LoVo (cell line): Measurements from ENCODE around the gene ROBO2.

Experiments used
- DNase-seq: peaks from one replicate; pipeline ENCODE4 v3.0.0-alpha.2; 2016; ENCODE audit warnings: low spot score

ROBO2 gene

DNA sequence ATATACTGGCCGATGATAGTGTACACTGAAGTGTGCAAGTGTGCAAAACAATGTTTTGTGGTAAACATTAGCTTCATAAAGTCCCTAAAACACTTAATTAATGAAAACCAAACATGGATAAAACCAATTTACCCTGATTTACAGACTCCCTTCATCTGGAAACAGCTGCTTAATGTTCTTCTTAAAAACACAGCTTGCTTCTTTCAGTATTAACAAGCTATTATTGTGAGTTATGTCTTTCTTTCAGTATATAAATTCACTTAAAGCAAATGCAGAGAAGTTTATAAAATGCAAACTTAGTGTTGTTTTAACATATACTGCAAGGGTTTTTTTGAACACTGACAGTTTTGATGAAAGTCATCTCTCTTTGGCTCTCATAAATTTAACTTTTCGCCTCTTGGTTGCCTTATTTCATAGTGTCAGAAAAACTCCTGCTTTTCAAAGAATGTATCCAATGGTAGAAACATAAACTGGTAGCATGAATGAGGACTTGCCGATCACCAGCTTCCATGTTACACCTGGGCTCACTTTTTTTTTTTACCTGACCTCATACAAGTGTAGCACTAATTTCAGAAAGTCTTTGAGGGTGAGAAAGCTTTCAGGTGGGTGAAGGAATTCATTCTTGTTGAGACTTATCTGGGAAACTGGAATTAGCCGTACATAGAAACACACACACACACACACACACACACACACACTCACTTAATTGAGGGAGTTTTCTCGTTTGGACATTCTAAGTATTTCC, 532.2 kb downstream of the ROBO2 start:
- no peak for DNase-seq

DNA sequence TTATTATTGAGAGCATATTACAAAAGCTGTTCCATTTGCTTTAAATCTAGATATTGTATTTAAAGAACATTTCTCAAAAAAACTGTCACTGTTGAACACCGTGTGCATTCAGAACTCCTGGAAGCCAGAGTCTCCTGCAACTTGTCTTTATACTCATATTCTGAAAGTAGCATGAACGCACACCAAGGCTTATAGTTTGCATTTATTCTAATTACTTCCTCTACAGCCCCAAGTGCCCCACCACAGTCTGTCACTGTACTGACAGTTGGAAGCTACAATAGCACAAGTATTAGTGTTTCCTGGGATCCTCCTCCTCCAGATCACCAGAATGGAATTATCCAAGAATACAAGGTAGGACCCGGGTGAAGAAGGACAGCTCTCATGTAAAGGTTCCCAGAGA, 537.4 kb downstream of the ROBO2 start:
- no peak for DNase-seq

DNA sequence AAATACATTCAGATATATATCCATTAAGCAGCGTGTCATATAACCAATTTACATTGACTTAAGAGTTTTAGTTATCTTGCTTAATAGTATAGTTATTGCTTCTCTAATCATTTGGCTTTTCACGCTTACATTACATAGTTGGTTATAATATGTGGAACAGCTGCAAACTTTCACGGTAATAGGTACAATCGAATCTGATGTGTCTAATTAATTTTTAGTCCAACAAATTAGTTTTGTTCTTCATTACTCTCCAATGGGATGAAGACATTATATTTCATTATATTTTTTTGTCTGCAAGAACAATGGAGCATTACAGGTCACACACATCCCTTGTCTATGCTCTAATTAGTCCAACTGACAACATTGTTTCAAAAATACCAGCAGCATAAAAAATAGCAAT, 546.3 kb downstream of the ROBO2 start:
- DNase-seq, result no peak

DNA sequence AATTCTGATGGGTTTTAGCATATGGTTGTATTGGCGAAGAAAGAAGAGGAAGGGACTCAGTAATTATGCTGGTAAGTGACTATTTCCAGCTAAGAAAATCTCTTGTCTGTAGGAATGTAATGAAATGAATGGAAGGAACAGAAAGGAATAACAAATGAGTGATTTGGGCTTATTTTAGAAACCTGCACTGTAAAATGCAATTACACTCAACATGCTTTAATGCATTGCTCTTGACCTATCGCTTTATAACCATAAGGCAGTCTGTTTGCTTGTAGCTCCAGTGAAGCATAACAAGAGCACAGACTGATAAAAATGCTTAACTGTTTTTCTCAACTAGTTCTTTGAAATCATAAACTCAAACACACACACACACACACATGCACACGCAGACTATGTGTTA, 549.0 kb downstream of the ROBO2 start:
- DNase-seq, result no peak

DNA sequence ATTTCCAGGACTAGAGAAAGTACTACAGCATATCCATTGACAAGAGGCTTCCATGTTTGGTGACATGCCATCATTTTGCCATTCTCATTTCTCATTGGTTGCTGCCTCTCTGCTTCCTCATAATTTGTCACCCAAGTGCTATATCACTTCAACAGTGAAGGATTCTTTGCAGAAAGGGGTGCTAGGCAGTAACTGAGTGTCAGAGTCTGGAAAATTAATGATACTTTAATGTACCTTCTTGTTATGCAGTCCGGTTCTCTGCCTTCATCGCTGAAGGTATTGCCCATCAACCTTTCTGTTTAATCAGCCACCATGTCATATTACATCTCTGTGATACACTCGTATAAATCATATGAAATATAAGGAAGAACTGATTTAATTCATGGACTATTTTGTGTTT, 550.3 kb downstream of the ROBO2 start:
- no peak for DNase-seq

DNA sequence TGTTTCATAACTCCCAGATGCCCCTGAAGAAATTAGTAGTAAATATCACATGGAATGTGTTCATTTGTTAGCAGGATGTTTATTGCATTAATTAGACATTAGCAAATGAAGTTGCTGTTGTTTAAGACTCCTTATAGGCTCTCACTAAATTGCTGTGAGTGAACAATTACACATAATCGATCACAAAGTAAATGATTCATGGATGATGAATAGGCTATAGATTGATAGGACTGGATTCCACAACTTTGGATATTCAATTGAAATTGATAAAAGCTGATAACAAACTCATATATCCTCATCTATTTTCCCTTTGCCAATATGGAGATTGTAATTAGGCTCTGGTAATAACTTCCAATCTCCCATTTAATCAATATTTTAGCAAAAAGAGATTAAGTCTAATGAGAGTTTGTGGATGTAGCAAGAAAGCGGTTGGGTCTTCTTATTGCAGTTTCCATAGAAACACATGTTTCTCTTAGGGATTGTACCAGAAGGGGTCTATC, 555.5 kb downstream of the ROBO2 start:
- DNase-seq, result no peak

DNA sequence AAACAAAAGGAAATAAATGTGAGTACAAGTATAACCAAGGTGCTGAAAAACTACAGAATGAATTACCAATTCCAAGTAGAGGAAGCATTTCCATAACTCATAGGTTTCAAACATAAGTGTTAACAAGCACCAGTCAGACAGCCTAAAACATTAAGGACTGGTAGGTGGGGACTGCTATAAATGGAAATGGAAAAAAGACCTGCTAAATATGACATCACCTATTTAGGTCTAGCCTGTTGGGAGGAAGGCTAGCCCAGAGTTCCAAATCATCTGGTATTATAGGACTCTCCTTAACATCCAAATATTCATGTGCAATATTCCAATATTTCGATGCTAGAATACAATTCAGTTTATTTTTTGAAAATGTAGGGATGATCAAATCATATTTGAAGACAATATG, 560.0 kb downstream of the ROBO2 start:
- no peak for DNase-seq

DNA sequence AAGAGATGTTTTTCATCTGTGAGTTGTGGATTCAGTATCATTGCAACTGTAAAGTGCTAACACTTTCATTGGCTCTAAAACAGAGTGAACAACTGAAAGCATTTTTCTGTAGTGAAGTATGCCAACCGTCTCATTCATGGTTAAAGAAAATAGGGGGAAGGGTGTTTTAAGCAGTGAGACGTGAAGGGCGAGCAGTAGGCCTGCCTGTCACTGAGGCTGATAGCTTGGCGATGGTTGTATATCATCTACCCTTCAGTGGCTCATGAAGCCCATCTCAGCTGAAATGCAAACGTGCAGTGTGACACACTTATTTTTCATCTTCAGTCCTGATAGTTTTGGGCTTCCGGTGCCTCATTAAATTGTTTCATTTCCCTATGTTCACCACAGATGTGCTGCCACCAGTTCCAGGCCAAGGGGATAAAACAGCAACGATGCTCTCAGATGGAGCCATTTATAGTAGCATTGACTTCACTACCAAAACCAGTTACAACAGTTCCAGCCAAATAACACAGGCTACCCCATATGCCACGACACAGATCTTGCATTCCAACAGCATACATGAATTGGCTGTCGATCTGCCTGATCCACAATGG, 562.0 kb downstream of the ROBO2 start:
- no peak for DNase-seq

DNA sequence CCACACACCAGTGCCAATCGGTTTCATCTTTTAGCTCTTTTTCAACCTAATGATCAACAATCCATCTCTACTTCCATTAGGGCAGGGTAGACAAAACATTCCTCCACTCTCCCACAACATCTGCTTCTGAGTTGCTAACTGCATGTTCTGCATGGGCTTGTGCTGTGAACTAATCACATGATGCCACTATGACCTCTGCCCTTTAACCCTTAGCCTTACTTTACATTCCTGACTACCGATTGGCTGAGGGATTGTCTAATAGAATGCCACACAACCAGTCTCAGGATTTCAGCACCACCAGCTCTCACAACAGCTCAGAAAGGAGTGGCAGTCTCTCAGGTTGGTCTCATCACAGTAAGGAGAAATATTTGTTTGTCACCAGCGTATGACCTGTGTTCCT, 562.8 kb downstream of the ROBO2 start:
- no peak for DNase-seq

DNA sequence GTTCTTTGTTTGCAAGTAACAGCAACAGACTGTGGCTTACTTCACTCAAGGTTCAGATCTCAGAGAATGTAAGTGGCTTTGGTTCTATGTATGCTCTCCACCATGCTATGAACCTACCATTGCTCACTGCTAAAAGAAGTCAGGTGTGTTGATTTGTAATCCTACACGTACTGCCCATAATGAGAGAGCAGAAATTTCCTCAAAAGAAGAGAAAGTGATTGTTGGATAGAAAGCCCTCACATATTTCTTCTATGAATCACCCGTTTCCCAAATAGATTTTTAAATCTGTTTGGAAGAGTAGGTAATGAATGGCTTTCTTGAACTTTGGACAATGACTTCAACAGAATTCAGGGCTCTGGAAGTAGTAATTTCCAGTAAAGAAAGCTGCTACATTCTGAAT, 565.4 kb downstream of the ROBO2 start:
- DNase-seq, result no peak

DNA sequence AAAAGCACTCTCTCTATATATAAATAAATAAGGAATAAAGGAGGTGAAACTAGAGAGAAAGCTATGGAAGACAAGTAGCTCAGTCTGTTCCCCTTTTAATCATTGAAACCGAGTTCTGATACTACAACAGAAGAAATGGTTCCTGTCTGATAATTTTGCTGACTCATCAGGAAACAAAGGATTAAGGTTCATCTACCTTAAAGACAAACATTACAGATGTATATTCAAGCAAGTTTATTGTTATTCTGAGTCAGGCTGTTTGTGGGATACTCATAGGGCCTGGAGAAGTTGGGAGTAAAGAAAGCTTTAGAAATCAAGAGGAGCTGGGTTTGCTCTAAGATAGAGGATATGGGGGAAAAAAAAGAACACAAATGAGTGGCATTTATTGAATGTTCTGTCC, 566.0 kb downstream of the ROBO2 start:
- no peak for DNase-seq

DNA sequence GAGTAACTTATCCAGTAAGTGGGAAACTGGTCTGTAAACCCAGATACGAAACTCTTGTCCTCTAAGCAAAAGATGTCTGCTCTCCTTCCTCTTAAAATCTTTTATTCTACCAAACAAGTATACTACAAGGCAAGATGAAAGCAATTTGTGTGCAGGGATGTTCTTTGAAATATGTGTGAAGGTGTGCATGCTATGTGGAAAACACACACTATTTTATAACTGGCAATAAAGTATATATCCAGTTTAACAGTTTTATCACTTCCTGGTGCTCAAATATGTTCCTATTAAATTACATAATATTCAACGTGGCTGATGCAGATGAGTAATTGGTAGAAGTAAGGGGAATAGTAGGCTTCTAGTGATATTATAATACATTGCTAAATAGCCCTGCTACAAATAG, 566.5 kb downstream of the ROBO2 start:
- DNase-seq, result no peak

DNA sequence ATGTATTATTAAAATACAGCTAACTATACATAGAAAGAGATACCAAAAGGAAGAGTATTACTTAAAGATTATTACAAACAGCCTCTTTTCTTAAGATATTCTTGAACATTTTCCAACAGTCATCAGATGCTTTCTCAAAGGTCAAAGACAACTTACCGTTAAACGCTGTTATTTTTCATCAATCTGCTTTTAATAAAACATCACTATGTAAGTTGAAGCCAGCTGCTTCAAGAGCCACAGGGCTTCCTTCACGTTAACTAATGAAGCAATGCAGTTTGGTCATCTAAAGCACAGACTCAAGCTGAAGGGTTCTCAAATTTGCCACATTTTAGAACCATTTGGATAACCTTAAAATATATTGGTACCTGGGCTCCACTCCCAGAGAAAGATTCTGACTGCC, 578.8 kb downstream of the ROBO2 start:
- no peak for DNase-seq

DNA sequence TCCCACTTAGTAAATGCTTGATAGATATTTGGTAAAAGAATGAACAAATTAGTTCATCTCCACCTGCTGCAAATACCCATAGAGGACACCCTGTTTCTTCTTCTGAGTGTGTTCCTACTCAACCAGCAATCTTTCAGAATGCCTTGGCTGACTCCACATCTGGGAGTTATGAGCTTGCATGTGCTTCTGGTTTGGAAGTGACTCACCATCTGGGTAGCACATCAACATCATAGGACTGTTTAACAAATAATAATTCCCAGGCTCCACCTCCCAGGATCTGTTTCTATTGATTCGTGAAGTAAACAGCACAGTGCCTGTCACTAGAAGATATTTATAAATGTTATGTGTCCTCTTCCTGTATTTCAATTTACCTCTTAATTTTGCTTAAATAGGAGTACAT, 580.1 kb downstream of the ROBO2 start:
- no peak for DNase-seq

DNA sequence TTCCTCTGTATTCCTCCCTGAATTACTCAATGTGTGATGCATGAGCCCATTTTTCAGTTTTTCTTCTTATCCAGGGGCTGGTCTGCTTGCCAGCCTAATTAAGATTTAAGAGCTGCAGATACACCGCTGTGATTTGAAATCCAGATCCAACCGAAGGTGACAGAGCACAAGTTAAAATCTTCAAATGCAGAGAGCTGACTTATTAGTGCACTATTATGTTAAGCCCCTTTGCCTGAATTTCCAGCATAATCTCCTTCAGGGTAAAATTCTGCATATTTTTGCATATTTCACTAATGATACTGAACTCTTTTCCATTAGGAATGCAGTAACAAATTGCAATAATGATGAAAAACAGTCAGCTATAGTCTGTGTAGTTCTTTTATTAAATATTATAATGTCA, 583.6 kb downstream of the ROBO2 start:
- DNase-seq, result no peak

DNA sequence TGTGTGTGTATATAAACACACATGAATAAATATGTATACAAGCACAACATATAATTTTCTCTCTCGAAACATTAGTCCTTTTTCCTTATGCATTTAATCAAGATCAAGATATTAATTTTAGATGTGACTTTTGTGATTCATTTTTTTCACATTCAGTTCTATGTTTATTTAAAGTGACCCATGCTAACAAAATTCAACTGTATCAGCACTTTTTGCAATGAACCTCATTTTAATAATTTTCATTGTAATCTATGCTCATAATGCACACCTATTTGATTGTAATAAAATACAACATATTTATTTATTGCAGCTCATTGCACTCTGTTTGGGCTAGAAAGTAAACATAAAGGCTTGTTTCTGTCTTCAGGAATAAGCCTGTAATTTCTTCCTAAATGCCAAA, 586.3 kb downstream of the ROBO2 start:
- no peak for DNase-seq

DNA sequence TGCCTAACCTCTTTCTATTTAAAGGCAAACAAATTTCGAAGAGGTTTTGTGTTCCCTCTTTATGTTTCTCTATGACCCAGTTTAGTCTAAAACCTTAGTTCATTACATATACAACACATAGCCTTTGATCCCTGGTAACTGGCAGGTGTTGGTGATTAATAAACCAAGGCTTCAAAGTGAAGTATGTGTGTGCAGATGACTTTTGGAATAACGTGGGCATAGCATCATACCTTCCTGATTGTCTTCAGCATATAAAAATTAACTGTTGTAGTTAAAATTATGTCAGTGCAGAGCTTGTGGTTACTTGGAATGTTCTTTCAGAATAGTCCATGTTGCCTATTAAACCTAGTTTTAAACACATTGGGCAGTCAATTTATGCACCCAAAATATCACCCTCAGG, 608.3 kb downstream of the ROBO2 start:
- DNase-seq, result no peak

DNA sequence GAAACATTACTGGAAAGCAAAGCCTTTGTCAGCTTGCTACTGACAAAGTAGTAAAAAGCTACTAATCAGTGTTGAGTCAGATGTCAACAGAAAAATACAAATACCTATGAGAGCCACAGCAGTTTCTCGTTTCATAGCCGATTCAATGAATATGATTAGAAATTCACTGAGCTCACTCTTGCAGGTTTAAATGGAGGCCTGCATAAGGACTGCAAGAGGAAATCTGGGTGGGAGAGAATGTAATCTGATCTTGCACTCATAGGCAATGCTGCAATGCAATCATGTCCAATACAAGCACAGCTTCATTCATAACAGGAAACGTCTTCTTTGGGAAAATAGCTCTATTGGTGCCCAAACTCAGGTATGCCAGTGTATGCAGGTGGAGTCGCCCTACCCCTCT, 608.8 kb downstream of the ROBO2 start:
- no peak for DNase-seq

DNA sequence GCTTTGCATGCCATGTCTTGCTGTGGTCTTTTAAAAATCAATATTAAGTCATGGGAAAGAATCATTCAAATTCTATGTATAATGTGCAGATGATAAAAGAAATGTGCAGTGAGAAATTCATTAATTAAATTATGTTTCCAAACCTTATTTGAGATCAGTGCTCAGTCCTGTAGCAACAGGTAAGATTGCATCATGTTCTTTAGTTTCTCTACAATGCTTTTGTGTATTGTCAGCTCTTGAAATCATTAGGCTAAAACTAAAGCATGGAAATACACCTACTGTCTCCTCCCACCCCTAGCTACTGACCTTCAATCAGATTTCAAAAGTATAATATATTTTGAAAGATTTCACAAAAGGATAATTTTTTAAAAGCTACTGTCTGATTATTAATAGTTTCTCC, 612.7 kb downstream of the ROBO2 start:
- no peak for DNase-seq

DNA sequence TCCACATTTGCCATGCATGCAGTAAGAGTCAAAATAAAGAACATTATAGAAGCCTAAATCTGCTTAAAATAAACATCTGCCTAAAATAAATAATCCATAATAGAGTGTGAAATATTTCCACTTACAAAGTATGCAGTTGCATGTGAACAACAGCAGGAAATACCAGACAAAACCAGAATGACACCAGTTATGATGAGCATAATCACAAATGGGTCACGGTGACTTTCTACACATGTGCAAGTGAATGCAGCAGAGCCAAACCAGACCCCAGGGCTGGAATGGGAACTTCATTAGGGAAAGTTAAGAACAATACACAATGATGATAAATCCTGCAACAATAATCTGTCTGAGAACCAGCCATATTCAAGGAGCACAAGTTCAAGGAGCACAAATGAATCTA, 615.5 kb downstream of the ROBO2 start:
- no peak for DNase-seq

DNA sequence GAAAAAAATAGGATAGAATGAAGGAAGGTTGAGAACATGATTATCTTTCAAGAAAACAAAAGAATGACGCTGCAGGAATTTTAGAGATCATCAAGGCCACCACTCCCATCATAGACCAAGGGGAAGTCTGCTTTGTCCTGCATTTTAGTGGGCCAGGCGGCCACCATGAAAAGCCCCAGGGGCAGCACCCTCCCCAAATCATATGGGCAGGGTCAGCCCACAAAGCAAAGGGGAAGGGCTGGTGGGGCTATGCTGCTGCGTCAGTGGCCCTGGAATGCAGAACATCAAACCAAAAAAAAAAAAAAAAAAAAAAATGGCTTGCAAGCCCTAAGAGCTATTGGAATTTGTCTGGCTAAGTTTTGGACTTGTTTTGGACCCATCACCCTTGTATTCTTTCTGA, 620.8 kb downstream of the ROBO2 start:
- DNase-seq, result no peak

DNA sequence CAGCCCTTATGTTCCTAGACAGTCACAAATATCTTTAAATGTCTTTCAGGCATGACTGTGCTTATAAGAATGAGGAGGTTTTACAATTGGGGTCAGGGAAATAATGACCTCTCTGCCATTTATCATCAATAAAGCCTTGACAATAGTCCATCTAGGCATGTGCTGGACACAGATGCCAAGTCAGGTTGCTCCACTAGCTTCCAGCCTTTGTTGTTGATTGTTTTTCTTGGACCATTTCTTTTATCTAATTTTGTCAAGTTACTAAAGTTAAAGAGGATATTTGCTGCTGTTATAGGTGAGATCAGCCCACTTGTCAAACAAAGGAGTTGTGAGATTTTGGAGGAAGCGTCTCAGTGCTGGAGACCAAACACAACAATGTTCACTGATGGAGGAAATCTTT, 628.0 kb downstream of the ROBO2 start:
- no peak for DNase-seq

DNA sequence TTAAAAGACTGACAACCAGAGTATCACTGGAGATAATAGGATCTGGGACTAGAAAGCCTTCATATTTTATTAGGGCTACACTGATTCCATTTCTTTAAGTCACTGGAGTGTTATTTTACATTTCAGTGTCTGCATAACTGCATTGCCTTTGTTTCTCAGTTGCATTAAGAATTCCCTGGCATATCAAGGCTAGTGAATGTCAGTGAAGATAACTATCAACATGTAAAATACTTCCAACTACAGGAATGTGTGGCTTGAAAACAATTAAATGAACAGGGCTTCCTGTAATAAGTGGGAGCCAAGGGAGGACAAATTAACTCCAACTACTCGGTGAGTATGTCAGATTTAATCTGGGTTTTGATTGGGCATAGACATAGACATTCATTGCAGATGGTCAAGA, 628.5 kb downstream of the ROBO2 start:
- no peak for DNase-seq

DNA sequence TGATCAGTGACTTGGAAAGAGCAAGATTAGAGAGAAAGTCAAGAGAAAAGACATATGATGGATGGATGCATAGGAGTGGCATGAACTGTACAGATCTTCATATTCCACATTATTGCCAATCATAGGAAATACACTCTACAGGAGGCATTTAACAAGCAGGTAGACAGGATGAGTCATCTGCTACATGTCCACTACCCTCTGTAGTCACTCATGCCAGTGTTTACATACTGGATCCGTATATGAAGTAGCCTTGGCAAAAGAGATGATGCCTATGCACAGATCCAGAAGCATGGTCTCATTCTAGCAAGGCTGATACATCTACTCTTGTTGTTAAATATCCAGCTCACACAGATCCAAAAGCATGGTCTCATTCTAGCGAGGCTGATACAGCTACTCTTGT, 632.1 kb downstream of the ROBO2 start:
- no peak for DNase-seq
